GM12872 (cell line): ENCODE data around the gene COL4A1.

ENCODE experiments used
- TF ChIP-seq, protein P1 (sequence below): IDR thresholded peaks from 3 replicates; pipeline ENCODE4 v1.5.1; 2011; ENCODE audit warnings: low read depth, mild to moderate bottlenecking, low read length, moderate library complexity; ENCODE audit not compliant: insufficient read depth

COL4A1 gene

DNA sequence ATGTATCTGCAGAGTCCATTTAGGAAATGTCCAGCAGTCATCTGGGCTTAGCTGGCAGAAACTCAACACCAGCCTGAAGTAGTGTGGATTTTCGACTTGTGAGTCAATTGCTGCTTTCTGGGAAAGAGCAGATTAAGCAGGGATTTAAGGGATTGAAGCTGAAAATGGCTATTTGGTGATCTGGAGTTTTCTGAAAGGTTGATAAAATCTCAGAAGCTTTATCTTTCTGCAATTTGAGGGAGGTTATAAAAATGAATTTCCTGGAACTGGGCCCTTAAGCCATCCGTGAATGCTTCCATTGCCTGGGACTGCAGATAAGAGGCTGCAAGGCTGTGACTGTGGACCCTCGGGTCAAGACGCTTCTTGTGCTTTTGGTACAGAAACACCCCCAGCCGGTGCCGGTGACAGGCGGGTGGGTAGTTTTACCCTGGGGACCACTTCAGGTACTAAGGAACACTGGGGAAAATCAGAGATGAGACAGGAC, 61.5 kb downstream of the COL4A1 start:
- TF ChIP-seq, protein P1, sequence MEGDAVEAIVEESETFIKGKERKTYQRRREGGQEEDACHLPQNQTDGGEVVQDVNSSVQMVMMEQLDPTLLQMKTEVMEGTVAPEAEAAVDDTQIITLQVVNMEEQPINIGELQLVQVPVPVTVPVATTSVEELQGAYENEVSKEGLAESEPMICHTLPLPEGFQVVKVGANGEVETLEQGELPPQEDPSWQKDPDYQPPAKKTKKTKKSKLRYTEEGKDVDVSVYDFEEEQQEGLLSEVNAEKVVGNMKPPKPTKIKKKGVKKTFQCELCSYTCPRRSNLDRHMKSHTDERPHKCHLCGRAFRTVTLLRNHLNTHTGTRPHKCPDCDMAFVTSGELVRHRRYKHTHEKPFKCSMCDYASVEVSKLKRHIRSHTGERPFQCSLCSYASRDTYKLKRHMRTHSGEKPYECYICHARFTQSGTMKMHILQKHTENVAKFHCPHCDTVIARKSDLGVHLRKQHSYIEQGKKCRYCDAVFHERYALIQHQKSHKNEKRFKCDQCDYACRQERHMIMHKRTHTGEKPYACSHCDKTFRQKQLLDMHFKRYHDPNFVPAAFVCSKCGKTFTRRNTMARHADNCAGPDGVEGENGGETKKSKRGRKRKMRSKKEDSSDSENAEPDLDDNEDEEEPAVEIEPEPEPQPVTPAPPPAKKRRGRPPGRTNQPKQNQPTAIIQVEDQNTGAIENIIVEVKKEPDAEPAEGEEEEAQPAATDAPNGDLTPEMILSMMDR = no peak

DNA sequence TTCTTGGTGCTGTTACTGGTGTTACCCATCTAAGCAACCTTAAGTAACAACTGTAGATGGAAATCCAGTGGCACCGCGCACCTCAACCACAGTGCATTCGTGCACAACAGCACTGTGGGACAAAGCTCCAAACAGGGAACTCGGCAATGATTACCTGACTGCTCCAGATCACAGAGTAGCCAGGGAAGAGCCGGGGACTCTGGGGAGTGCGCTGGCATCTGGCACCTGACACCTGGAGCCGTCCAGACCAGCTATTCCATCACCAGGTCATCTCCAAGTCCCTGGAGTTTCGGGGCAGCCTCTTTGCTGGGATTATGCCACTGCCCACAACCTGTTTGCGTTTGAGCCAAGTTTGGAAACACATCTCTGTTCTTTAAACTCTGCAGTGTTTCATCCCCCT, 62.0 kb downstream of the COL4A1 start:
- TF ChIP-seq, protein P1 = no peak

DNA sequence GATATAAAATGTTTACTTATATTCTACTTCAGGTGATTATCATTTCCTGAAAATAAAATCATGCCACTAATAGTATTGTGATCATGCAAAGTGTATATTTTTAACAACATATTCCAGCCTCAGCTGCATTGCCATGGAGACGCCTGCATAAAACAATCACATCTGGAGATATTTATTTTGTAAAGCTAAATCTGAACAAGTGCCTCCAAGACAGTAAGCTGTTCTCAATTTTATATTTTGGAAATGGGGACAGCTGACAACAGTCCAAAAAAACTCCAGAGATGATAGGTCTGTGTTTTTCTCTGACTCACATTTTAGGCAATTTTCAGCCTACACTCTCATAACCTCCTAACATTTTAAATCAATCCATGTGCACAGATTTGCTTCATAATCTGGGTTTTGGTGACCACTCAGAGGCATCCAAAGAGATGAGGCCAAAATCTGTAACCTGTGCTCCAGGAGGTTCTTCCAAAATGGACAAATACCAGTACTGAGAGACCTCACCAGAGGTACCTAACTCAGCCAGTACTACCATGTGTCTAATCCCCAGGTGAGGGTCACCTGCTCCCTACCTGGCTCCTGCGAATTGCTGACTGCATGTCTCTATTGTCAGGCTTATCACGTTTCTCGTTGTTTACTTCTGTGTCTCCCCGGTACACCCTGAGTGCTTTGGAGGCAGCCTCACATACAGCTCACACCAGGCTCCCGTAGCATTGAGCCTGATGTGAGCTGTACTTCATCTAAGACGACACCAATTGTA, 62.7 kb downstream of the COL4A1 start:
- TF ChIP-seq, protein P1 = no peak

DNA sequence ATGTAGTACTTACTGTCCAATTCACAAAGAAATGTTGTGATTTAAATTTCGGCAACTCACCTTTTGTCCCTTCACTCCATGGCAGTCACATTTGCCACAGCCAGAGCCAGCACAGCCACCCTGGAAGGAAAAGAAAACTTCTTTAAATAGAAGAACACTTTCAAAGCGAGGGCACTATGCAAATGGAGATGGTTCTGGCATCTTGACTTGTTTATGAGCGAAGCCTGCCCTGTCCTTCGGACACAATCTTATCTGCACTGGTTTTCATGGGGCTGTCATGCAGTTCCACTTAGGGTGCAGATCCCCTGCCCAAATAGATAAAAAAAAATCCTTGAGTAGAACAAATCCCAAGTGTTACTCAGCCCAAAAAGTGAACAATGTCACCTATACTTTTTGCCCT, 64.3 kb downstream of the COL4A1 start:
- TF ChIP-seq, protein P1 = no peak

DNA sequence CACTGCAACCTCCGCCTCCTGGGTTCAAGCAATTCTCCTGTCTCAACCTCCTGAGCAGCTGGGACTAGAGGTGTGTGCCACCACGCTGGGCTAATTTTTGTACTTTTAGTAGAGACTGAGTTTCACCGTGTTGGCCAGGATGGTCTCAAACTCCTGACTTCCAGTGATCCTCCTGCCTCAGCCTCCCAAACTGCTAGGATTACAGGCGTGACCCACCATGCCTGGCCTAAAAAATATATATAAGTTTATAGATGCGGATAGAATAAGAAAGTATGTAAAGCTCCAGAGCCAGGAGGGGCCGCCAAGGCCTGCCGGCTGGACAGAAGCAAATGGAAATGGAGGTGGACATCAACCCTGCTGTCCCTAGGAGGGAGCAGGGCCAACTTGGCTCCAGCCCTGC, 66.0 kb downstream of the COL4A1 start:
- TF ChIP-seq, protein P1 = no peak

DNA sequence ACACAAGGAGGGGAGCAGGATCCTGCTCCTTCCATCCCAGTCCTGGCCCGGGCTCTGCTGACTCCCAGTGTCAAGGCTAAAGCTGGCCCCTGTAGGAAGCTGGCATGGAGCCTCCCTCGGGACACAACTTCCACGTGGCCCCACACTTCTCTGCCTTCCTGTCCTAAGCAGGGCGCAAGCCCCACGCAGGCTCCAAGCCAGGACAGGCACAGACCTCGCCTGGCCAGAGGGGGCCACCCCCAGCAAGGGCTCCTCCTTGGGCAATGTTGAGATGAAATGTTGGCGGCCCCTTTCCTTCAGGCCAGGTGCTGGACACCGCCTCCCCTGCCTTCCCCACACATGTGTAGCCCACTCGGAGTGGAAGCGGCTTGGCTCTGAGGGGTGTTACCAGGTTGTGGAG, 66.6 kb downstream of the COL4A1 start:
- TF ChIP-seq, protein P1 = no peak

DNA sequence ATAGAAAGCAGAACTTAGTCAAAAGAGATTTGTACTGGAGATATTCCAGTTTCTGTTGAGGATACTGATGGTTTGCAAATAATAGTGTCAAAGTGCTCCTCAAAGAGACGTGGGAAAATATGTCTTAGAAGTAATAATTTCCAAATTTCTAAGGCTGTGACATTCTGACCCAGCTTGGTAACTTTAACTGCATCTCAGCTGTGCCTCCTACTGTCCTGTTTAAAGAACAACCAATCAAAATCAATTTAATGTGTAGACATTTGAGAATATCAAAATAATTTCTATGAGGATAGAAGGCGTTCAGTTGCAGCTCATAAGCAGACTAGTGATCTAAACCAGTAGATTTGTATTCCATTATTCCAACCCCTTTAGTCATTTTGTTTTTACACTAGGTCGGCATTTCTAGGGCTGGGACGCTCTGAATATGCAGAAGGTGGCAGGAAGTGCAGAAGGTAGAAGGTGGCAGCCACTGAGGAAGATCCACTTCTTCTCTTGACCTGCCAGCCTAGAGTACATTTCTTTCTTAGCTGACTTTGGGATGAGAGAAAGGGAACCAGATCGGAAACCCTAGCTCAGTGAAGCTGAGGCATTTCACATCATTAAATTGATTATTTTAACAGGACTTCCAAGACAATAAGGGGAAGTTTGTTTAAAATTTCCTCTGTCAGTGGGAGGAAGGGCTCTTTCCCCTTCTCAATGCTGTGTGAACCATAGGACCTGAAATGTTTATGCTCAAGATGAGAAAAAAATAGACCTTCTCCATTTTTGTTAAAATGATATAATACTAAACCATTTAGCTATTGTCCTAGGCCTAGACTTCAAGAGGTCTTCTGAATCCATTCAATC, 67.5 kb downstream of the COL4A1 start:
- TF ChIP-seq, protein P1 = no peak
